Stomach (tissue), 9 donors: Measurements from ENCODE around the gene ACADSB. TPM values are rescaled to one million over a fixed set of nuclear protein-coding genes. Genes with fewer than 3 reads are reported as not detected.

Source experiments
- DNase-seq, 2 donors: peaks; one replicate each; pipeline versions ENCODE4 v3.0.0 to v3.0.0-alpha.2; 2013 to 2019
- H3K27ac ChIP-seq, 5 donors: fragments of 200-600 bp in 4 of 5; sonication (generic) in 4 of 5; one replicate each; pipeline ENCODE4 v1.5.1; 2013 to 2019; ENCODE audit warnings: mild to moderate bottlenecking in 1 of 5, moderate library complexity in 1 of 5
- H3K27me3 ChIP-seq, 3 donors: fragments of 200-600 bp; sonication (generic); one replicate each; pipeline ENCODE4 v1.5.1; 2017 to 2019; ENCODE audit warnings: mixed run types in 1 of 3
- H3K36me3 ChIP-seq, 4 donors: fragments of 200-600 bp; sonication (generic); 1 replicate in 3 of 4; 2 replicates in 1 of 4; pipeline ENCODE4 v1.5.1; 2016 to 2019
- H3K4me1 ChIP-seq, 4 donors: fragments of 200-600 bp; sonication (generic); one replicate each; pipeline ENCODE4 v1.5.1; 2016 to 2019
- H3K4me3 ChIP-seq, 4 donors: fragments of 200-600 bp; sonication (generic) in 3 of 4; one replicate each; pipeline ENCODE4 v1.5.1; 2016 to 2019; ENCODE audit warnings: mild to moderate bottlenecking in 1 of 4
- H3K9me3 ChIP-seq, 4 donors: fragments of 200-600 bp; sonication (generic); one replicate each; pipeline ENCODE4 v1.5.1; 2016 to 2019
- EP300 ChIP-seq: sonication (generic); formaldehyde crosslinking; IDR thresholded peaks from one replicate; pipeline ENCODE4 v1.6.1; 2017; ENCODE audit warnings: antibody characterized with exemption
- POLR2A ChIP-seq, 4 donors: fragments of 450-650 bp; IDR thresholded peaks; one replicate each; pipeline ENCODE4 v1.6.1; 2016; ENCODE audit warnings: antibody characterized with exemption in 4 of 4, control low read depth in 2 of 4, mild to moderate bottlenecking in 1 of 4, moderate library complexity in 1 of 4
- POLR2AphosphoS5 ChIP-seq, 3 donors: sonication (generic); formaldehyde crosslinking; IDR thresholded peaks; one replicate each; pipeline ENCODE4 v1.6.1; 2016; ENCODE audit warnings: antibody characterized with exemption in 3 of 3
- WGBS, 5 donors: extraction: QIAGEN DNeasy Blood & Tissue Kit in 3 of 5; methylation state at CpG; one replicate each; pipeline versions ENCODE4 v1.1.5 to v1.1.7; 2013 to 2018; 5-methylcytosine and 5-hydroxymethylcytosine counted together
- intact Hi-C: fragments of 100-400 bp; cut with DNase I; formaldehyde crosslinking; loops from one replicate; pipeline ENCODE4 v1.15.1; 2023; ENCODE audit warnings: low total_unique reads
- polyA plus RNA-seq, 3 donors: library from polyadenylated mRNA; stranded (reverse); fragments of 200-250 nt; gene quantifications; one replicate each; pipeline ENCODE4 v1.2.3, GENCODE V29; 2013
- total RNA-seq, 5 donors: library from RNA; depleted of rRNA; stranded (reverse); fragments of >200 nt; gene quantifications; one replicate each; pipeline versions ENCODE4 v1.1.0 to v1.2.3, GENCODE V29; 2014 to 2016
- TF ChIP-seq, protein P1 (sequence below), 7 experiments: fragments of 450-650 bp in 4 of 7; fragments of 200-600 bp in 3 of 7; sonication (generic) in 3 of 7; IDR thresholded peaks; one replicate each; pipeline ENCODE4 v1.5.1; 2016 to 2019; ENCODE audit warnings: antibody characterized with exemption in 7 of 7, control low read depth in 2 of 7, mild to moderate bottlenecking in 1 of 7
- donor health status: healthy with polysubstance abuse.
- donor health status: Bipolar disorder and iron deficiency.
- donor health status: healthy.

Gene ACADSB
- total and polyA plus RNA-seq, 8 donors = 3.8 to 19.1 (median 10.6) TPM

DNA sequence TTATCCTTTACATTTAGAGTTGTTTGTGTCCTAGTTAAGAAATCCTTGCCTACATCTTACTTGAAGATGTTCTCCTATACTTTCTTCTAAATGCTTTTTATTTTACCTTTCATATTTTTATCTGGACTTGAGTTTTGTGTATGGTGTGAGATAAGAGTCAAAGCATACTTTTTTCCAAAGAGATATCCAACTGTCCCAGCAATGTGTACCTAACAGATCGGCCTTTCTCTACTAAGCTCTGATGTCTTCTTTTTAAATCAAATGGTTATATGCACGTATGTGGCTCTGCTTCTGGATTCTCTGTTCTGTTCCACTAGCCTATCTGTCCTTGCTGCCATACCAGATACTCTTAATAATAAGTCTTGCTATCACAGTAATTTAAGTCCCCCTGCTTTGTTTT is 7.4 kb upstream of the ACADSB start:
- Histone ChIP-seq H3K36me3 (peaks cover 0 to 28% (median 20%) of the 10 kb centered on the region in 4 donors), H3K27ac (no peak overlapping the region), H3K4me1 (peaks cover 0 to 67% (median 36%) of the 10 kb centered on the region in 4 donors), H3K27me3 (no peaks in the 10 kb centered on the region), H3K9me3 (no peaks in the 10 kb centered on the region), H3K4me3 (no peak overlapping the region)
- WGBS, 5 donors = 84 to 99% (median 95%) methylated on average over 2 of the region's 2 CpGs
- no peak for DNase-seq
- TF ChIP-seq POLR2AphosphoS5 (IDR thresholded peaks at IDR 0.05) (no peak), EP300 (no peak), POLR2A (IDR thresholded peaks at IDR 0.05) (no peak)
- TF ChIP-seq, protein P1, sequence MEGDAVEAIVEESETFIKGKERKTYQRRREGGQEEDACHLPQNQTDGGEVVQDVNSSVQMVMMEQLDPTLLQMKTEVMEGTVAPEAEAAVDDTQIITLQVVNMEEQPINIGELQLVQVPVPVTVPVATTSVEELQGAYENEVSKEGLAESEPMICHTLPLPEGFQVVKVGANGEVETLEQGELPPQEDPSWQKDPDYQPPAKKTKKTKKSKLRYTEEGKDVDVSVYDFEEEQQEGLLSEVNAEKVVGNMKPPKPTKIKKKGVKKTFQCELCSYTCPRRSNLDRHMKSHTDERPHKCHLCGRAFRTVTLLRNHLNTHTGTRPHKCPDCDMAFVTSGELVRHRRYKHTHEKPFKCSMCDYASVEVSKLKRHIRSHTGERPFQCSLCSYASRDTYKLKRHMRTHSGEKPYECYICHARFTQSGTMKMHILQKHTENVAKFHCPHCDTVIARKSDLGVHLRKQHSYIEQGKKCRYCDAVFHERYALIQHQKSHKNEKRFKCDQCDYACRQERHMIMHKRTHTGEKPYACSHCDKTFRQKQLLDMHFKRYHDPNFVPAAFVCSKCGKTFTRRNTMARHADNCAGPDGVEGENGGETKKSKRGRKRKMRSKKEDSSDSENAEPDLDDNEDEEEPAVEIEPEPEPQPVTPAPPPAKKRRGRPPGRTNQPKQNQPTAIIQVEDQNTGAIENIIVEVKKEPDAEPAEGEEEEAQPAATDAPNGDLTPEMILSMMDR (IDR thresholded peaks at IDR 0.05) = no peak
- intact Hi-C loops = no loop called here

DNA sequence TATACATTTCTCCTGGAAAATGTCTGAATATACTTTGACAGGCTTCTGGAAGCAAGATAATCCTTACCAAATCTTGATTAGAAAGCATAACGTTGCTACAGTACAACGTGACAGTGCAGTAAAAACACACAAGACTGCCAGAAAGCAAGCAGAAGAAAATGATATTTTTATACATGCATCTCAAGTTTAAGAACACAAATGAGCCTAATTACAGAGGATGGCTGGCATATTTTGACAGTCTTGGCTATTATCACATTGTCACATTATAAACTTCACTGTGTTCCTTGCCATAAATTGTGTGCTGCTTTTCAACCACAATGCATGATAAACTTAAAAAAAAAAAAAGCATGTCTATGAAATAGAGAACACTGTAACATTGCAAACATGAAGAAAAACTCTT is 4.5 kb upstream of the ACADSB start:
- DNase-seq = no peak
- Histone ChIP-seq H3K27ac (no peak overlapping the region), H3K9me3 (no peaks in the 10 kb centered on the region), H3K4me1 (peaks cover 11 to 81% (median 43%) of the 10 kb centered on the region in 4 donors), H3K36me3 (peaks cover 0 to 8% (median 0%) of the 10 kb centered on the region in 4 donors), H3K4me3 (no peak overlapping the region), H3K27me3 (no peaks in the 10 kb centered on the region)
- intact Hi-C loops = no loop called here
- TF ChIP-seq, protein P1 (IDR thresholded peaks at IDR 0.05) = no peak
- TF ChIP-seq POLR2AphosphoS5 (IDR thresholded peaks at IDR 0.05) (no peak), EP300 (no peak), POLR2A (IDR thresholded peaks at IDR 0.05) (no peak)
- 17 to 38% (median 23%) methylated on average over 2 of the region's 2 CpGs for WGBS, 5 donors

DNA sequence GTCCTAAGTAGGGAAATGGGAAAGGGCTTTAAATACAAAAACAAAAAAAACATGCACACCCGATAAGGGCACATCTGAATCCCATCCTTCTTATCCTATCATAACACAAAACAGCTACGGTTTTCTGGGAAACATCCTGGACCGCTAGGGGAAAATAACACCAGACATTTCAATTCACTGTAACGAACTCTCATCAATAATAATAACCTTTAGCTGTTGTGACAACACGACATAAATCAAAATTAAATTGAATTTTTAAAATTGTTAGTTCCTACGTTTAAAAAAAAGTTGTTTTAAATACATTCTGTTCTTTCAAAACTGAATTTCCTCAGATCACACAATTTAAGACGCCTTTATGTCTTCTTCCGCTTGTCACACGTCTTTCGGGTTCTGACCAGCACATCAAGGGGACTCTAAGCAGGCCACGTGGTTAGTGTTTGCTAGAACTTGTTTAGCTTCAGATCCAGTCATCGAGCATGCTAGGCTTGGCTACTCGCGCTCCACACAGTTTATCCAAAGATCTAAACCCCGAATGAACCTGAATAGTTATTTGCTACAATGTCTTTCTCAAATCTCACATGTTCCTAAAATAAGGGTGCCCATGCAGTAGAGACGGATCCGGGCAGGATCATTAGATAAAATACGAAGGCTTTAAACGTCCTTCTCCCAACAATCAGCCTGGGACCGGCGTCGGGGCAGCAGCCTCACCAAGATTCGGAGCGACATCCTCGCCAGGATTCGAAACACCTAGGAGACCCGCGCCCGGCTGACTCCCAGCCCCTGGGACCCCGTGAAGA is 1.1 kb upstream of the ACADSB start:
- Histone ChIP-seq H3K27ac (peak overlapping the region; percentile 92 to 96 (median 94)), H3K9me3 (no peaks in the 10 kb centered on the region), H3K36me3 (peaks cover 0 to 12% (median 3%) of the 10 kb centered on the region in 4 donors), H3K4me1 (peaks cover 11 to 70% (median 50%) of the 10 kb centered on the region in 4 donors), H3K4me3 (peak overlapping the region; percentile 95 to 100 (median 97)), H3K27me3 (no peaks in the 10 kb centered on the region)
- intact Hi-C loops = no loop called here
- no peak for TF ChIP-seq POLR2A (IDR thresholded peaks at IDR 0.05)
- no peak for TF ChIP-seq EP300
- TF ChIP-seq POLR2AphosphoS5 (IDR thresholded peaks at IDR 0.05) = peak in 1 of 3 donors; percentile 37
- peak; percentile 34 to 82 for DNase-seq
- WGBS, 5 donors = 2 to 3% (median 2%) methylated on average over 22 to 30 of the region's 30 CpGs

DNA sequence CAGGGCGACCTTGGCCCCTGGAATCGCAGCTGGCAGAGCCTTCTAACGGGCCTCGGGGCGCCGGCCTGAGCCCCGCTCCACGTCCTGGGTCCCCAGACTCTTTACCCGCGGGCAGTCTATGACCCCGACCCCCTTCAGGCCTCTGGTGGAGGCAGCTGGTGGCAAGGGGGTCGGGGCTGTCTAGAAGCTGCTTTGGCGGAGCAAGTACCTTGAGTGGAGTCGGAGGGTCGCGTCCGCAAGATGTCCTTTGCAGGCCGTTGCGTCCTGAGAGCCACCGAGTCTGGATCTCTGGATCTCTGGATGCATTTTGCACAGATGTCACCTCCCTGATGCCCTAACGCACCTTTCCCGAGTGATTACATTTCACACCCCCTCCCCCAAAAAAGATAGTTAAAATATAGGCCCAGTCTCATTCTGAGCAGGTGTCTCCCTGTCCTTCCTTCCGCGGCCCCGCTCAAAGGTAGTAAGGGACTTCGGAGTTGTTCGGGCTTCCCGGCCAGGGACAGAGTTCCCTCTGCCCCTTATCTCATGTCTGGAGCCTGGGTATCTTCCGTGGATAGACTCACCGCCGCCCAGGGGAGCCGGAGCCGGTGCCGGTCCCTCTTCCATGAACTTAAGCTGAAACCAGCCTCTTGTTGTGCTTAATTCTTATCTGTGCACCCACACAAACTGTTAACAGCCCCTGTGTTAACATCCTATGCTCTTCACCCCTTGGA is 457 bp downstream of the ACADSB start:
- 1% methylated on average over 31 to 34 of the region's 34 CpGs for WGBS, 5 donors
- Histone ChIP-seq H3K4me1 (peaks cover 11 to 67% (median 46%) of the 10 kb centered on the region in 4 donors), H3K4me3 (peak overlapping the region; percentile 95 to 100 (median 97)), H3K27ac (peak overlapping the region; percentile 71 to 94 (median 94)), H3K9me3 (no peaks in the 10 kb centered on the region), H3K27me3 (no peaks in the 10 kb centered on the region), H3K36me3 (peaks cover 0 to 13% (median 6%) of the 10 kb centered on the region in 4 donors)
- TF ChIP-seq, protein P1 (IDR thresholded peaks at IDR 0.05) = no peak
- TF ChIP-seq EP300 (no peak), POLR2AphosphoS5 (IDR thresholded peaks at IDR 0.05) (no peak), POLR2A (IDR thresholded peaks at IDR 0.05) (no peak)
- DNase-seq = peak; percentile 28 to 44
- intact Hi-C loops = no loop called here
